HG03045 (cell line): Measurements from ENCODE around the gene PDE6B.
"Not testable (repeated sequence)": the region's sequence is repeated elsewhere in the genome, so short reads cannot be mapped to it uniquely, and the experiment has no call there.

ENCODE experiments used
- ATAC-seq: cut with Tn5 transposase; IDR thresholded peaks from one replicate; pipeline ENCODE4 v1.9.1; 2021; ENCODE audit warnings: mild to moderate bottlenecking, moderate library complexity; ENCODE audit not compliant: unreplicated experiment

Gene PDE6B

DNA sequence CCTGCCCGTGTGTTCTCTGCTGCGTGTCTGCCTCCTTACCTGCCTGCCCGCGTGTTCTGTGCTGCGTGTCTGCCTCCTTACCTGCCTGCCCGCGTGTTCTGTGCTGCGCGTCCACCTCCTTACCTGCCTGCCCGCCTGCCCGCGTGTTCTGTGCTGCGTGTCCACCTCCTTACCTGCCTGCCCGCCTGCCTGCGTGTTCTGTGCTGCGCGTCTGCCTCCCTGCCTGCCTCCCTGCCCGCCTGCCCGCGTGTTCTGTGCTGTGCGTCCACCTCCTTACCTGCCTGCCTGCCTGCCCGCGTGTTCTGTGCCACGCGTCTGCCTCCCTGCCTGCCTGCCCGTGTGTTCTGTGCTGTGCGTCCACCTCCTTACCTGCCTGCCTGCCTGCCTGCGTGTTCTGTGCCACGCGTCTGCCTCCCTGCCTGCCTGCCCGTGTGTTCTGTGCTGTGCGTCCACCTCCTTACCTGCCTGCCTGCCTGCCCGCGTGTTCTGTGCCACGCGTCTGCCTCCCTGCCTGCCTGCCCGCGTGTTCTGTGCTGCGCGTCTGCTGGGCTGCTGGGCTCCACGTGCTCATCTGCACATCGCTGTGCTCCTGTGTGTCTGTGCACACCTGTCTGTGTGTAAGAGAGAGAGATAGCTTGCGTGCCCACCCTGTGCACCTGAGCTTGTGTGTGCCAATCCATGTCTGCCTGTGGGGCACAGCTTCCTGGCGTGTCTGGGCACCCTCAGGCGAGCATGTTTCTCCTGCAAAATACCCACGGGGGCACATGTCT is 9.9 kb downstream of the PDE6B start:
- ATAC-seq: not testable (repeated sequence)

DNA sequence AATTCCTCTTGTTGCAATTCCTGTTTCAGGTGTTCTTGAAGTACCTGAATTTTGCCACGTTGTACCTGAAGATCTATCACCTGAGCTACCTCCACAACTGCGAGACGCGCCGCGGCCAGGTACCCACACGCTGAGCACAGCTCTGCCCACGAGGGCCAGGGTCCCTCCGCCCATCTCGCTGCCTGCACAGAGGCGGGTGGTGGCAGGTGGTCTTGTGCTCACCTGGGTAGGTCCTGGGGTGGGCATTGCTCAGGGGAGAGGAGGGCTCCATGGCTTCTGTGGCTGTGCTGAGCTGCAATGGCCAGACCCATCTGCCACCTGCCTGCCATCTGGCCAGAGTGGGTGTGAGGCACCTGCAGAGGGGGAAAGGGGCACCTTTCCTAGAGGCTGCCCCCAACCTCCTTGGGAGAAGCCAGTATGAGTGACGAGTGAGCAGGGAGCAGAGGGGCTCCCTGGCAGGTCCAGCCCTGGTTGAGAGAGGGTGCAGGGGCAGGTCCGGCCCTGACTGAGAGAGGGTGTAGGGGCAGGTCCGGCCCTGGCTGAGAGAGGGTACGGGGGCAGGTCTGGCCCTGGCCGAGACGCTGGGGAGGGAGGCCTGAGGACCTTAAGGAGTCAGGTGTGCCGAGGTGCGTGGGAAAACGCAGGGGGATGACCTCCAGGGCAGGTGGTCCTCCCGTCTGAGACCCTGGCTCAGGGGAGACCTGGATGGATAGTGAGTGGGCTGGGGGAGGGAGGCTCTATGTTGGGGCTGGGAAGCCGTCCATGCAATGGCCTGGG is 10.7 kb downstream of the PDE6B start:
- ATAC-seq: no peak

DNA sequence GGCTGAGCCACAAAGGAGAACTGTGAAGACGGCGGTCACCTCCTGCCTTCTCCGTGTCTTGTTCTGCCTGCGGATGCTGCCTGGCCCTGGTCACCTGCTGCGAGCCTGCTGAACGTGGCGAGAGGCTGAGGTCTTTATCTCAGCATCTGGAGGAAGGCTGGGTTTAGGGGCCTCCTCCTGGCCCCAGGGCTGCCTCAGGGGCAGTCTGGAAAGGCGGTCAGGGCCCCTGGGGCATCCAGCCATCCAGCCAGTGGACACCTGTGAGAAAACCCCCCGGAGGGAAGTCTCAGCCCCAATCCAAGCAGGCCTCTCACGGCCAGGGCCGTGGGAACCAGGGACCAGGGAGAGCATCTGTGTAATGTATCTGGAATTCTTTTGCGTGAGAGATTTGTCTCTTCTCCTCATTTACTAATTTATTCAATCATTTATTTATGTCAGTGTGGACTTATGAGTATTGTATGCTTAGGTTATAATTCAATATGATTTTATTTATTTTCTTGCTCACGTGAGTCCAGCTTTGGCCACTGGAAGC is 11.3 kb downstream of the PDE6B start:
- no peak for ATAC-seq

DNA sequence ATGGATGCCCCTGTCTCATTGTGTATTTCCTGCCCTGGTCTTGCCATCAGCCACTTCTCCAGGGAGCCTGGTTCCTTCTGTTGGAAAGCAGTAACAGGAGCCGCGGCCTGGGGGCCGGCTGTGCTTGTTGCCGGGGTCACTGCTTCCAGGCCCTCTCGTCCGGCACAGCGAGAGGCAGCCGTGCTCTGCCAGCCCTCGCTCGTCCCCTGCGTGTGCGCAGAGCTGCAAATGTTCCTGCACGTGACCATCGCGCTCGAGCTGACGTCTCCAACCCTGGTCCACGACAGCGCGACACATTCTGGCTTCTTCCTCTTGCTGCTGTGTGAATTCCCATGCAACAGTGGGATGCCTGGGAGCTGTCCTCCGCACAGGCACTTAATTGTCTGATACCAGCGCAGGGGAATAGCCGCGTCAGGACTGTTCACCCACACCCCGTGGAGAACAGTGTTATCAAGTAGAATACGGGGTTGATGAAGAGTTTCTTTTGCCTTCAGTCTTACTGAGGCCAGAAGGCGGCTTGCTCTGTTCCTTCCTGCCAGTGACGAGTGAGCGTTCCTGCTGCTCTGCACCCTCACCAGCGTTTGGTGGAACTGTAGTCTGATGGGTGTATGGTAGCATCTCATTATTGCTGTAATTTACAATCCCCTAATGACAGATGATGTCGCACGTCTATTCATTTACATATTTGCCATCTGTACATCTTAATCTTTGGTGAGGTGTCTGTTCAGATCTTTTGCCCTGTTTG is 12.3 kb downstream of the PDE6B start:
- ATAC-seq: no peak

DNA sequence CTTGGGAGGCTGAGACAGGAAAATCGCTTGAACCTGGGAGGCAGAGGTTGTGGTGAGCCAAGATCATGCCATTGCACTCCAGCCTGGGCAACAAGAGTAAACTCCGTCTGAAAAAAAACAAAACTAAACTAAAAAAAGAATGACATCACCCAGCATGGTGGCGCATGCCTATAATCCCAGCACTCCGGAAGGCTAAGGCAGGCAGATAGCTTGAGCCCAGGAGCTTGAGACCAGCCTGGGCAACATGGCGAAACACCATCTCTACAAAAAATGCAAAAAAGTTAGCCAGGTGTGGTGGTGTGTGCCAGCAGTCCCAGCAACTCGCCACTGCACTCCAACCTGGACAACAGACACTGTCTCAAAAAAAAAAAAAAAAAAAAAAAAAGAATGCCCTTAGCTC is 17.0 kb downstream of the PDE6B start:
- ATAC-seq: not testable (repeated sequence)

DNA sequence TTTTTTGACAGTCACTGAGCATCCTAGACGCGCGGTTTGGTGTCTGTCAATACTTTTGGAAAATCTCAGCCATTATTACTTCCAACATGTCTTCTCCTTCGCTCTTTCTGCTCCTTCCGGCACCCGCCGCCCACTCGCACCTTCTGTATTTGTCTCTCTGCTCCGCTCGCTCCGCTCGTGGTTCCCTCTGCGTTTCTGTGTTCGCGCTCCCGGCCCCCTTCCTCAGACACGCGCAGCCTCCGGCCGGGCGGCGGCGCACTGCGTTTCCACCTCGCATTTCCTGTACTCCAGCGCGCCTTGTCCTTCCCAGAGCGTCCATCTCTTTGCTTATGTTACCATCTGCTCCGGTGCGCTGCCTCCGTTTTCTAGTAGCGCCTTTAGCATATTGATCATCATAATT is 21.1 kb downstream of the PDE6B start:
- ATAC-seq: no peak

DNA sequence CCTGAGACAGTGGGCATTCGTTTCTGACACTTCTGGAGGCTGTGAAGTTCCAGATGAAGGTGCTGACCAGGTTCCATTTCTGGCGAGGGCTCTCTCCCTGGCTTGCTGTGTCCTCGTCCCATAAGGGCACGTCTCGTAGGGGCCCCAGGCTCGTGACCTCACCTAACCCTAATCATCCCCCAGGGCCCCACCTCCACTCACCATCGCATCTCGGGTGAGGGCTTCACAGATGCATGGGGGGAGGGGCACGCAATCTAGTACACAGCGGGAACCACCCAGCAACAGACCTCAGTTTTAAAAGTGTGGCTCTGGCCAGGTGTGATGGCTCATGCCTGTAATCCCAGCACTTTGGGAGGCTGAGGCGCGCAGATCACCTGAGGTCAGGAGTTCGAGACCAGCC is 22.1 kb downstream of the PDE6B start:
- no peak for ATAC-seq

DNA sequence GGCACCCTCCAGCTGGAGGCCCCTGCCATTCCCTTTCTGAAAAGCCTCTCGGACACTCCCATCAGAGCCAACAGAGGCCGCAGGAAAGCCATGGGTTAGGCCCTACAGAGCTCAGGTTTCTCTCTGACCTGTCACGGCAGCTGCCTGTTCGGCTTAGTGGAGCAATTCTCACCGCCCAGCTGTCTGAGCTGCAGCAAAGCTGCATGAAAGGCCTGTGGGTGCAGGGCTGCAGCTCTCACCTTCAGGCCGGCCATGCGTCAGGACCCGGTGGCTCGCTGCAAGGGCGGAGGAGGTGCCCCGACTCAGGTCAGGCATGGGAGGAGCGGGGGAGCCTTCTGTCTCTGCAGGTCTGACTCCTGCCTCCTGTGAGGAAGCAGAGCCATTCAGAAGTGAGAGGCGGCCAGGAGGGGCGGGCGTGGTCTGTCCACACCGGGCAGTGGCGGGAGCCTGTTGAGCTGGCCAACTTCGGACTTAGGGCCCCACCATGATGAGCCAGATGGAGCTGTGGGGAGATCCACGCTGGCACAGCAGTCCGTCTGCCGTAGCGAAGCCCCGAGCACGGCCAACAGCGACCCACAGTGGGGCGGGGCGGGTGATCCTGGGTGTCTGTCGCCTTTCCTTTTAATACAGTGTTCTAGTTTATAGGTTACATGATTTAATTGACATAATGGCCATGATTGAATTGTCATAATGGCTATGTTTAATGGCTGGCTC is 23.4 kb downstream of the PDE6B start:
- ATAC-seq: no peak

DNA sequence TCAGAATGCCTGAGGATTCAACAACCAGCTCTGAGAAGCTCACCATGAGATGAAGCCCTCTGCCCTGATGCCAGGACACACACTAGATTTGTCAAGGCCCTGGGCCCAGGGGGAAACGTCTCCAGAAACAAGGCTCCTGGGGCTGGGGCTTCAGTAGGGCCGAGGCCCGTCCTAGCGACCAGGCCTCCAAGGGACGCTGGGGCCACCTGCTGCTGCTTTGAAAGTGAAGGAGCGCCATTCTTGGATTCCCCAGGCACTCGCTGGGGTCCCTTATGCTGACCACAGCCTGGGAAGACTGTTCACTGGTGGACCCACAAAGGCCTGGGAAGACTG is 23.9 kb downstream of the PDE6B start:
- no peak for ATAC-seq

DNA sequence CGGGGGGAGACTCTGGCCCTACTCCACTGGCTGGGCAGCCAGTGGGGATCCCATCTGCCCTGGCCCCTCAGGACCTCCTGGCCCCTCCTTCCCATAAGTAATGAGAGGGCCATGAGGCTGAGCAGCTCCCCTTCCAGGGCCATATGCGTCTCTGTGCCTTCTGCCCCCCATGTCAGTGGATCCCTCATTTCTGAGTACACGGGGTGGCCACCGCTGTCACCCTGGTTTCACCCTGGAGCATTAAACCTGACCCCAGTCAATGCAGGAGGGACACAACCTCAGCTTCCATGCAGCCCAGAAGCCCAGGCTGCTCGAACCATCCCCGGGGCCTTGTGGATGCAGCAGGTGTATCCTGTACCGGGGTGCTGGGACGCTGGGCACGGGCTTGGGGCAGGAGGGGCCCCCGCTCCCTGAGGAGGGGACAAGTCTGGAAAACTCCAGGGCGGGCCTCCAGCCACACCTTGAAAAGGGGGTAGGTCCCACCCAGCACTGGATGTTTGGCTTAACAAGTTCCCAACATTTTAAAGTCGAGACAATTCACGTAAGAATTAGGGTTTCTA is 24.5 kb downstream of the PDE6B start:
- ATAC-seq: no peak

DNA sequence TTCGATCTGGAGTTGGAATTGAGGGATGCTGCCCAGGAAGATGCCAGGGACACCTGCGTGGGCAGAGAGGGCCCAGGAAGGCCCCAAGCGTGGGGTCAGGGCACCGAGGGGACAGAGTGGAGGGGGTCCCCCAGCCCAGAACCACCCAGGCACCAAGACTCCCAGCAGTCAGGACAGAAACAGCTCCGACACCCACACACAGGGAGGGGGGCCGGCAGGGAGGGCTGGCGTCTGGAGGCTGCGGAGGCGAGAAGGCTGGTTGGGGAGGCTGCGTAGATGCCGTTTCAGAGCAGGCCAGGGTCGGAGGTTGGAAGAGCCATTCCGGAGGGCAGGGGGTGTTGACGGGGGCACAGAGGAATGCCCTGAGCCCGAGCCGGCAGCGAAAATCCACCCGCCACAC is 25.1 kb downstream of the PDE6B start:
- no peak for ATAC-seq

DNA sequence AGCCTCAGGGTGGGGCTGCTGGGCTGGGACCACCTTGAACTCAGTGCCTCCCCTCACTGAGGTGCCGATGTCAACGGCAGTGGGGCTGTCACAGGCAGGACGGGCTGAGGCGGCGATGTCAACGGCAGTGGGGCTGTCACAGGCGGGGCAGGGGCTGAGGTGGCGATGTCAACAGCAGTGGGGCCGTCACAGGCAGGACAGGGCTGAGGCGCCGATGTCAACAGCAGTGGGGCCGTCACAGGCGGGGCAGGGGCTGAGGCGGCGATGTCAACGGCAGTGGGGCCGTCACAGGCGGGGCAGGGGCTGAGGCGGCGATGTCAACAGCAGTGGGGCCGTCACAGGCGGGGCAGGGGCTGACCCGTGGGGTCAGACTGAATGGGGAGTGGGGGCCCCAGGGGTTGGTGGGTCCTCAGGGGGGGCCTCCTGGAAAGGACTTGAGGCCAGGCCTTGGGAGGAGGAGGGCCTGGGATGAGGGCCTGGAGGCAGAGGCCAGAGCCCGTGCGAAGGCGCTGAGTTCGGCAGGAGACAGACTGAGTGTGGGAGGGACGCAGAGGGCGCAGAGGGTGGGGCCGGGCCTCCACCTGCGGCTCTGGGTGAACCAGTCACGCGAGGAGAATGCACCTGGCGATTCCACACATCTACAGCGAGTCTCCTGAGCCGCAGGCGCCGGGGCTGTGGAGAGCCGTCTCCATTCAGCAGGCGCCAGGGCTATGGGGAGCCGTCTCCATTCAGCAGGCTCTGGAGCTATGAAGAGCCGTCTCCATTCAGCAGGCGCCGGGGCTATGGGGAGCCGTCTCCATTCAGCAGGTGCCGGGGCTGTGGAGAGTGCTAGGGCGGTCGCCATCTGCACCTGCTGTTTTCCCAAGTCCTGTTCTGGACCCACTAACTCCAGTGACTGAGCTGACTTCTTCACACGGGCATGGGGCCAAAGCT is 25.8 kb downstream of the PDE6B start:
- ATAC-seq: no peak

DNA sequence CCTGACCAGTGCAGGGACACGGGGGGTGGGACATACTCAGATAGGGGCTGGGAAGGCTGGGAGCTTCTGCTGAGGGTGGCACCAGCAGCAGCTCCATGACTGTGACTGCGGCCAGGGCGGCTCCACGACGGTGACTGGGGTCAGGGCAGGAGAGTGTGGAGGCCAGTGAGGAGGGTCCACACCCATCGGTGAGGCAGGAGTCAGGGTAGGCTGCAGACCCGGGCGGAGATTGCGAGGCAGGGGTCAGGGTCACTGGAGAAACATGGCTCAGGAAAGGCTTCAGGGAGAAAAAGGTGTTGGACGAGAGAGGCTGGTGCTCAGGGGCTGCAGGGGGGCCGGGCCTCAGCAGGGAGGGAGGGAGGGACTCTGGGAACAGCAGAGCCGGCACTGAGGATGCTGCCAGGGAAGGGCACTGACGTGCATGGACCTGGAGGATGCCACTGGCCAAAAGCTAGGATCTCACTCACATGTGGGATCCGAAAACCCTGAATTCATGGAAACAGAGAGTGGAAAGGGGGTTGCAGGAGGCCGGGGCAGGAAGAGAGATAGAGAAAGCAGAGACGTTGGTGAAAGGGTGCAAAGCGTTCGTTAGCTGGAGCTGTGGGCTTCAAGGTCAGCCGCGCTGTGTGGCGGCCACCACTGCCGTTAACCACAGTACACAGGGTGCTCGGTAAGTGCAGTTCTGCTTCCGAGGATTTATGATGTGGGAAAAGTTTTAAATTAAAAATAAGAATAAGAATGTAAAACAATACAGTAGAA is 26.7 kb downstream of the PDE6B start:
- no peak for ATAC-seq

DNA sequence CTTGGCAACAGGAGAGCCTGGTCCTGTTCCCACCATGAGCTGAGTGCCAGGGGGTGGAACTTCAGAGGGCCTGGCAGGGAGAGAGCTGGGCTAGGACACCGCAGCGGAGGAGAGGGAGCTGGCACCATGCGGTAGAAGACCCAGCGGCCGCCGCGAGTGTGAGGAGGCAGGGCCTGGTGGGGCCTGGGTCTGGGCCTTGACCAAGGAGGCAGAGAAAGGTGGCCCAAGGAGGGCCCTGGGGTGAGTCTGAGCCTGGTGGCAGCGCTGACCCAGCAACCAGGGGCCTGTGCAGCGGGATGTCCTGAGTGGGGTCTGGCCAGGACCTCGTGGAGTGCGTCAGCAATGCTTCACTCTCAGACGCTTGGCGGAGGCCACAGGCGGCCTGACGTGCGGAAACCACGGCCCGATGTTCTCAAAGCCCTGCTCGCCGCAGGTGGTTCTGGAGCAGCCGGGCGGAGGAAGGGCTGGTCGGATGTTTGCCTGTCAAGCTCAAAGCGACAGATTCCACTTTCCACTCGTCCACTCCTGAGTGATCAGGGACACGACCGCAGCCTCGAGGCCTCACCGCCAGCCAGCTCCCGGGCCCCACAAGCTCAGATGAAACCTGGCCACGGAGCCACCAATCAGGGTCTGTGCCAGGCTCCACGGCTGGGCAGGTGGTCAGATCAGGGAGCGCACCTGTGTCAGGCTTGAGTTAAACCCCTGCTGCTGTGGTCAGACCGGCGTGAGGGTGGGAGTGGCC is 27.9 kb downstream of the PDE6B start:
- ATAC-seq: no peak

DNA sequence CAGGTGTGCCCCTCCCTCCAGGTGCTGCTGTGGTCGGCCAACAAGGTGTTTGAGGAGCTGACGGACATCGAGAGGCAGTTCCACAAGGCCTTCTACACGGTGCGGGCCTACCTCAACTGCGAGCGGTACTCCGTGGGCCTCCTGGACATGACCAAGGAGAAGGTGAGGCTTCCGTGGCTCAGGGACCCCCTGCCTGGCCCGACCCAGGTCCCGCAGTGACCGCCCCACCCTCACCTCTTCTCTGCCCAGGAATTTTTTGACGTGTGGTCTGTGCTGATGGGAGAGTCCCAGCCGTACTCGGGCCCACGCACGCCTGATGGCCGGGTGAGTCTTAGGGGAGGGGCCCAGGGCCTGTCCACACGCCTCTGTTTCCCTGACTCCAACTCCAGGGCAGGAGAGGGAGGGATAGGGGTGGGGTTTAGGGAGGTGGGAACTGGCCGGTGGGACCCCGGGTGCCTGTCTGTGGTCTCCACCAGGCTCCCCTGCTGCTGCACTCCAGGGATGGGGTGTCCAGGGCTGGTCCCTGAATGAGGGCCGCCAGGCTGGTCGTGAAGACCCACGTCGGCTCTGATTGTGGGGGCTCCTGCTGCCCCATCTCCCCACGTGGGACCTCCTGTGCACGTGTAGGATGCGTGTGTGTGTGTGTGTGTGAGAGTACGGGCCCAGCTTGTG is 28.6 kb downstream of the PDE6B start:
- ATAC-seq: no peak

DNA sequence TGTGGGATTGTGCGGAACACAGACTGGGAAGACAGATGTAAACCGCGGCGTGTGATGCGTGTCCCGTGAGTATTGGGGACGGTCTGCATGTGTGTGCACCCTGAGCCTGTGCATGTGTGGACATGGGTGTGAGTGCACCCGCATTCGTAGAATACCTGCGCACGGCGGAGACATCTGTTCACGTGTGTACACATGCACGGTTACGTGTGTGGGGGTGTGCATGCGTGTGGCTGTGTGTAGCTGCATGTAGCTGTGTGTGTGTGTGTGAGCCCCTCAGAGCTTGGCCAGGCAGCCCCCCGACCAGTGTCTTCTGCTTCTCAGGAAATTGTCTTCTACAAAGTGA is 29.1 kb downstream of the PDE6B start:
- no peak for ATAC-seq

DNA sequence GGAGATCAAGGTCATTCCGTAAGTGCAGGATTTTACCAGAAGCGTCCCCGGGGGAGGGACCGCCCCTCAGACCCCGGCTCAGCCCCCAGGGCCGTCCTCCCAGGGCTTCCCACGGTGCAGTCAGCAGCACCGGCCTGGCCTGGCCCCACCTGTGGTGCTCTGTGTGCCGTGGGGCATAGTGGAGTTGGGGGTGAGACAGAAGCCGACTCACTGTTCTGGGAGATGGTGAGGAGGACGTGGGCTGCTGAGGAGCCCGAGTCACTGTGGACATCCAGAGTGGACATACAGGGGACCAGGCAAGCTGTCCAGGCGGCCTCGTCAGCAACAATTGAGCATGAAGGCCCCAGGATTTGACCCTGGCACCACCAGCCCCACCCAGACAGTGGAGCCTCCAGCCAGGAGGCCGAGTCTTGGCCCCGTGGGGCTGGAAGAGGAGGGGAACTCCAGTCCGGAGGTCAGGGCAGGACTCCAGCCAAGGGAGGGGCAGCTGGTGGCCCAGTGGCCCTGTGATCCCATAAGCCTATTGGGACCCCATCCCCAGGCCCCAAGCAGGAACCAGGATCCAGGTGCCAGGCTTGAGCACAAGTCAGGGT is 29.6 kb downstream of the PDE6B start:
- ATAC-seq: no peak
